SK-N-SH (cell line): ENCODE data around the gene MAP3K7CL. TPM values are rescaled to one million over a fixed set of nuclear protein-coding genes. Genes with fewer than 3 reads are reported as not detected.

ENCODE experiments used
- CTCF ChIA-PET: fragments of 300-600, 350-600 bp; formaldehyde crosslinking; extraction: SDS; loops from one replicate; lab custom pipeline; 2021; lab: Yijun Ruan, JAX
- POLR2A ChIA-PET: fragments of 350-600 bp; sonication (Branson Sonifier 250); formaldehyde crosslinking; extraction: SDS; loops from one replicate; lab custom pipeline; 2020; ENCODE audit warnings: antibody characterized with exemption, inconsistent platforms; lab: Yijun Ruan, JAX
- DNase-seq: peaks from one replicate; pipeline ENCODE4 v3.0.0; 2012
- H2AFZ ChIP-seq: fragments of 200-600 bp; sonication (generic); 2 replicates; pipeline ENCODE4 v1.8.1; 2016; ENCODE audit warnings: antibody characterized with exemption, mild to moderate bottlenecking, low read depth
- H3F3A ChIP-seq: fragments of 200-600 bp; sonication (generic); replicated peaks from 2 replicates; pipeline ENCODE3; 2016; ENCODE audit warnings: antibody characterized with exemption, mild to moderate bottlenecking; ENCODE audit not compliant: insufficient read depth
- H3K27ac ChIP-seq, 2 experiments: fragments of 200-500 bp in 1 of 2; fragments of 200-600 bp in 1 of 2; sonication (Bioruptor generic) in 1 of 2; sonication (generic), shearing (Covaris generic) in 1 of 2; 2 replicates each; pipeline versions ENCODE4 v1.5.1 to v1.6.1; 2014 to 2016; ENCODE audit warnings: low read depth in 2 of 2, inconsistent platforms in 1 of 2, low read length in 1 of 2, mild to moderate bottlenecking in 1 of 2, mixed read lengths in 1 of 2
- H3K27me3 ChIP-seq: fragments of 200-600 bp; sonication (generic), shearing (Covaris generic); 2 replicates; pipeline ENCODE4 v1.6.1; 2016; ENCODE audit warnings: mixed run types; ENCODE audit not compliant: insufficient read depth
- H3K36me3 ChIP-seq, 2 experiments: fragments of 200-500 bp in 1 of 2; fragments of 200-600 bp in 1 of 2; sonication (Bioruptor generic) in 1 of 2; sonication (generic) in 1 of 2; replicated peaks in 1 of 2; 2 replicates each; pipeline versions ENCODE3 to v1.5.1; 2014 to 2016; ENCODE audit warnings: low read length in 1 of 2, mild to moderate bottlenecking in 1 of 2; ENCODE audit not compliant: insufficient read depth in 2 of 2, control insufficient read depth in 1 of 2
- H3K4me1 ChIP-seq, 2 experiments: fragments of 200-500 bp in 1 of 2; fragments of 200-600 bp in 1 of 2; sonication (Bioruptor generic) in 1 of 2; sonication (generic), shearing (Covaris generic) in 1 of 2; 2 replicates each; pipeline versions ENCODE4 v1.5.1 to v1.6.1; 2014 to 2016; ENCODE audit warnings: low read depth in 1 of 2, low read length in 1 of 2, mixed run types in 1 of 2; ENCODE audit not compliant: insufficient read depth in 2 of 2, control insufficient read depth in 1 of 2
- H3K4me2 ChIP-seq: fragments of 200-600 bp; sonication (generic), shearing (Covaris generic); 2 replicates; pipeline ENCODE4 v1.6.1; 2017; ENCODE audit warnings: mixed run types
- H3K4me3 ChIP-seq, 2 experiments: fragments of 200-500 bp in 1 of 2; fragments of 200-600 bp in 1 of 2; sonication (Bioruptor generic) in 1 of 2; sonication (generic), shearing (Covaris generic) in 1 of 2; 2 replicates each; pipeline versions ENCODE4 v1.5.1 to v1.8.1; 2014 to 2016; ENCODE audit warnings: low read depth in 2 of 2, inconsistent platforms in 1 of 2, low read length in 1 of 2, mild to moderate bottlenecking in 1 of 2, mixed read lengths in 1 of 2, moderate library complexity in 1 of 2
- H3K79me2 ChIP-seq: fragments of 200-600 bp; sonication (generic); 2 replicates; pipeline ENCODE4 v1.8.1; 2017; ENCODE audit warnings: mild to moderate bottlenecking; ENCODE audit not compliant: insufficient read depth
- H3K9ac ChIP-seq: fragments of 200-600 bp; sonication (generic); 2 replicates; pipeline ENCODE4 v1.6.1; 2017; ENCODE audit warnings: mixed run types
- H3K9me2 ChIP-seq: fragments of 200-600 bp; sonication (generic); 2 replicates; pipeline ENCODE4 v1.6.1; 2017; ENCODE audit warnings: mixed run types
- H3K9me3 ChIP-seq: fragments of 200-600 bp; sonication (generic); 2 replicates; pipeline ENCODE4 v1.6.1; 2017; ENCODE audit warnings: mixed run types, mild to moderate bottlenecking, moderate library complexity
- H4K20me1 ChIP-seq: fragments of 200-600 bp; sonication (generic); 2 replicates; pipeline ENCODE4 v1.6.1; 2017; ENCODE audit warnings: mild to moderate bottlenecking, mixed run types; ENCODE audit not compliant: insufficient read depth
- EP300 ChIP-seq, 2 experiments: IDR thresholded peaks; 2 replicates each; pipeline versions ENCODE4 v1.4.0 to v1.6.1; 2012; ENCODE audit warnings: borderline replicate concordance in 1 of 2, low read depth in 1 of 2, low read length in 1 of 2
- EZH2phosphoT487 ChIP-seq: fragments of 200-600 bp; sonication (generic); IDR thresholded peaks from 2 replicates; pipeline ENCODE4 v1.6.1; 2017; ENCODE audit warnings: low read depth, mixed run types, mild to moderate bottlenecking, antibody characterized with exemption, moderate library complexity, borderline replicate concordance
- FOSL2 ChIP-seq: IDR thresholded peaks from 2 replicates; pipeline ENCODE4 v1.4.0; 2012; ENCODE audit warnings: low read depth, mild to moderate bottlenecking, moderate library complexity, borderline replicate concordance
- GABPA ChIP-seq: IDR thresholded peaks from 2 replicates; pipeline ENCODE4 v1.4.0; 2012; ENCODE audit warnings: low read depth, mild to moderate bottlenecking
- GATA2 ChIP-seq: sonication (generic); formaldehyde crosslinking; IDR thresholded peaks from 2 replicates; pipeline ENCODE4 v1.5.0; 2020; ENCODE audit warnings: mild to moderate bottlenecking, missing genetic modification reagents
- MAX ChIP-seq: IDR thresholded peaks from 2 replicates; pipeline ENCODE4 v1.4.0; 2012; ENCODE audit warnings: low read depth
- MXI1 ChIP-seq: IDR thresholded peaks from 2 replicates; pipeline ENCODE4 v1.6.1; 2012; ENCODE audit warnings: mild to moderate bottlenecking, low read depth, low read length, improper control_type of control experiment
- NFIC ChIP-seq: IDR thresholded peaks from 2 replicates; pipeline ENCODE4 v1.4.0; 2012; ENCODE audit warnings: borderline replicate concordance
- NRF1 ChIP-seq: IDR thresholded peaks from 2 replicates; pipeline ENCODE4 v1.6.1; 2012; ENCODE audit warnings: low read depth, mild to moderate bottlenecking, low read length
- RAD21 ChIP-seq: IDR thresholded peaks from 2 replicates; pipeline ENCODE4 v1.6.1; 2012; ENCODE audit warnings: mild to moderate bottlenecking, low read length
- RFX5 ChIP-seq: IDR thresholded peaks from 2 replicates; pipeline ENCODE4 v1.6.1; 2012; ENCODE audit warnings: mild to moderate bottlenecking, improper control_type of control experiment, low read length
- RXRA ChIP-seq: IDR thresholded peaks from 2 replicates; pipeline ENCODE4 v1.4.0; 2012; ENCODE audit warnings: low read depth, mild to moderate bottlenecking, borderline replicate concordance
- SIN3A ChIP-seq: IDR thresholded peaks from 2 replicates; pipeline ENCODE4 v1.6.1; 2012; ENCODE audit warnings: low read depth, mild to moderate bottlenecking, low read length, moderate library complexity, borderline replicate concordance
- TEAD4 ChIP-seq: IDR thresholded peaks from 2 replicates; pipeline ENCODE4 v1.4.0; 2012; ENCODE audit warnings: mild to moderate bottlenecking, borderline replicate concordance; ENCODE audit not compliant: insufficient read depth
- USF1 ChIP-seq: IDR thresholded peaks from 2 replicates; pipeline ENCODE4 v1.4.0; 2012; ENCODE audit warnings: low read depth, borderline replicate concordance
- YY1 ChIP-seq: IDR thresholded peaks from 2 replicates; pipeline ENCODE4 v1.4.0; 2012; ENCODE audit warnings: low read depth, mild to moderate bottlenecking
- WGBS: methylation state at CpG from one replicate; pipeline ENCODE4 v1.1.6; 2017; ENCODE audit warnings: low lambda C conversion rate; 5-methylcytosine and 5-hydroxymethylcytosine counted together
- polyA plus RNA-seq, 3 experiments: library from polyadenylated mRNA; depleted of rRNA; stranded (reverse); fragments of >200 nt; gene quantifications; 2 replicates each; pipeline ENCODE4 v1.2.3, GENCODE V29; 2012
- TF ChIP-seq, protein P1 (sequence below): fragments of 150-350 bp; IDR thresholded peaks from 2 replicates; pipeline ENCODE4 v1.6.1; 2017; ENCODE audit warnings: antibody characterized with exemption, low read length, low read depth, borderline replicate concordance
- TF ChIP-seq, protein P2 (sequence below): IDR thresholded peaks from 2 replicates; pipeline ENCODE4; 2012

The MAP3K7CL gene
- polyA plus RNA-seq, 1 of the 3 experiments (the other 2 are of a cell fraction): 2.3 TPM

DNA sequence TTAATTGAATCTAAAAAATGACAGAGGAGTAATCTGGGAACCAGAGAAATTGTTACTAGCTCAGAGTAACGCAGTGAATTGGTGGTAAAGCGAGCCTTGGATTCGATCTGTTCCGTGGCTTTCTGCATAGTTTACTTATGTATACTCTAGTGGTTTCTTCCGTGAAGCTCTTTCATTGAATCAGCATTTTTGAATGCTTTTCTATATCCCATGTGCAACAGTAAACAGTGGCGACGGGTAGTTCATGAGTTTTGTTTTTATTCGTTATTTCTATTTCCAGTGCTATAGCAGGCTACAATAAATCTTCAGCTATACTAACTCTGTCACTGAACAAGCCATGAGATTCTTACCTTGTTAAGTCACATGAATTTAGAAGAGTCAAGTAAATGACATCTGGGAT, 14.5 kb upstream of the MAP3K7CL start:
- CTCF ChIA-PET: interaction anchor here (0.6 kb wide), 1 partner anchor 60 kb away, joined by 3 read pairs; no protein-coding TSS in a partner anchor
- H3K9me2 ChIP-seq: no peaks in the 10 kb centered on the region

GRCh38 chr21:29117372-29117955, 13.0 kb upstream of the MAP3K7CL start:
- no peaks in the 10 kb centered on the region for H3K79me2 ChIP-seq
- ChIA-PET CTCF (no interaction called here), POLR2A (no interaction called here)
- TF ChIP-seq SIN3A (no peak), RXRA (no peak), MXI1 (no peak), NFIC (no peak), MAX (no peak), EZH2phosphoT487 (no peak), NRF1 (no peak), EP300 (IDR thresholded peaks at IDR 0.05; ENCODE audit: borderline replicate concordance in 1 of 2, low read depth in 1 of 2, low read length in 1 of 2) (no peak), TEAD4 (no peak), FOSL2 (no peak), RAD21 (no peak), USF1 (no peak), RFX5 (no peak), GABPA (no peak), YY1 (no peak), GATA2 (CRISPR knock-in tag) (no peak)
- TF ChIP-seq, protein P1, sequence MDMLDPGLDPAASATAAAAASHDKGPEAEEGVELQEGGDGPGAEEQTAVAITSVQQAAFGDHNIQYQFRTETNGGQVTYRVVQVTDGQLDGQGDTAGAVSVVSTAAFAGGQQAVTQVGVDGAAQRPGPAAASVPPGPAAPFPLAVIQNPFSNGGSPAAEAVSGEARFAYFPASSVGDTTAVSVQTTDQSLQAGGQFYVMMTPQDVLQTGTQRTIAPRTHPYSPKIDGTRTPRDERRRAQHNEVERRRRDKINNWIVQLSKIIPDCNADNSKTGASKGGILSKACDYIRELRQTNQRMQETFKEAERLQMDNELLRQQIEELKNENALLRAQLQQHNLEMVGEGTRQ: no peak
- TF ChIP-seq, protein P2, sequence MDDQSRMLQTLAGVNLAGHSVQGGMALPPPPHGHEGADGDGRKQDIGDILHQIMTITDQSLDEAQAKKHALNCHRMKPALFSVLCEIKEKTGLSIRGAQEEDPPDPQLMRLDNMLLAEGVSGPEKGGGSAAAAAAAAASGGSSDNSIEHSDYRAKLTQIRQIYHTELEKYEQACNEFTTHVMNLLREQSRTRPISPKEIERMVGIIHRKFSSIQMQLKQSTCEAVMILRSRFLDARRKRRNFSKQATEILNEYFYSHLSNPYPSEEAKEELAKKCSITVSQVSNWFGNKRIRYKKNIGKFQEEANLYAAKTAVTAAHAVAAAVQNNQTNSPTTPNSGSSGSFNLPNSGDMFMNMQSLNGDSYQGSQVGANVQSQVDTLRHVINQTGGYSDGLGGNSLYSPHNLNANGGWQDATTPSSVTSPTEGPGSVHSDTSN: no peak
- DNase-seq: no peak
- WGBS: 78% methylated on average over 3 of the region's 3 CpGs
- peak overlapping the region; percentile 8; the same call in 1 of the 2 replicates for H2AFZ ChIP-seq
- H3K36me3 ChIP-seq: no peaks in the 10 kb centered on the region
- H3K9me3 ChIP-seq: no peaks in the 10 kb centered on the region
- no peak overlapping the region for H3K27ac ChIP-seq
- no peaks in the 10 kb centered on the region for H3F3A ChIP-seq
- H3K9ac ChIP-seq: no peak overlapping the region
- H4K20me1 ChIP-seq: no peaks in the 10 kb centered on the region
- H3K4me1 ChIP-seq: peaks cover 0 to 10% of the 10 kb centered on the region in 2 experiments; a peak in 1 of 4 replicates
- no peaks in the 10 kb centered on the region for H3K27me3 ChIP-seq
- H3K4me2 ChIP-seq: no peak overlapping the region
- H3K4me3 ChIP-seq: no peak overlapping the region
- no peaks in the 10 kb centered on the region for H3K9me2 ChIP-seq

More for the DNA sequence above, 14.5 kb upstream of the MAP3K7CL start:
- Histone ChIP-seq H3K36me3 (no peaks in the 10 kb centered on the region), H3K9me3 (no peaks in the 10 kb centered on the region), H3K9ac (no peak overlapping the region), H4K20me1 (no peaks in the 10 kb centered on the region), H3K79me2 (no peaks in the 10 kb centered on the region), H3K27me3 (no peaks in the 10 kb centered on the region), H3K4me1 (peaks cover 0 to 10% of the 10 kb centered on the region in 2 experiments; a peak in 1 of 4 replicates), H3F3A (no peaks in the 10 kb centered on the region), H3K4me3 (no peak overlapping the region), H2AFZ (no peak overlapping the region), H3K4me2 (no peak overlapping the region), H3K27ac (no peak overlapping the region)
- DNase-seq: no peak
- POLR2A ChIA-PET: no interaction called here
- TF ChIP-seq RFX5: no peak
- 88% methylated on average over 8 of the region's 8 CpGs for WGBS
